OCI-LY7 (cell line): Measurements from ENCODE around the gene PUM2.

Experiments
- EZH2phosphoT487 ChIP-seq: fragments of 200-600 bp; sonication (generic); IDR thresholded peaks from 2 replicates; pipeline ENCODE4 v1.6.1; 2018; ENCODE audit warnings: low read depth, borderline replicate concordance, mild to moderate bottlenecking, mixed run types, antibody characterized with exemption, low read length, moderate library complexity, mixed read lengths
- TF ChIP-seq, protein P1 (sequence below): fragments of 200-600 bp; sonication (generic); conservative IDR thresholded peaks from 2 replicates; pipeline ENCODE4 v1.5.1; 2014; ENCODE audit warnings: mild to moderate bottlenecking, antibody characterized with exemption, low read length, moderate library complexity, mixed read lengths

DNA sequence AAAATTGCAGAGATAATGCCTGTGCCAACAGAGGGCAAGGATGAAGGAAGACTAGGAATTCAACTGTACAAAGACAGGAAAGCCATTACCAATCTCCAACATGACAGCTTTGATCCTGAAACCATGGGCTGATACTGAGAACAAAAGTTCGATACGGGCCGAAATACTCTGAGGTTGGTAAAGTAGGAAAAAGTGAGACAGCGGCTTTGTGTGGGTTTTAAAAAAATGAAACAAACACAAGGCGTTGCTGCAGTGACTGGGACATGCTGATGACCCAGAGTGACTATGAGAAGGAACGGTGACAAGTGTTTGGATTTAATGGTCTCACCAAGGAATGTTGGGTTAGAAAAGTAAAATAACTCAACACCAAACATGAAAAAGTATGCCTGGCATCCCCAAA, 101.5 kb downstream of the PUM2 start:
- TF ChIP-seq, protein P1, sequence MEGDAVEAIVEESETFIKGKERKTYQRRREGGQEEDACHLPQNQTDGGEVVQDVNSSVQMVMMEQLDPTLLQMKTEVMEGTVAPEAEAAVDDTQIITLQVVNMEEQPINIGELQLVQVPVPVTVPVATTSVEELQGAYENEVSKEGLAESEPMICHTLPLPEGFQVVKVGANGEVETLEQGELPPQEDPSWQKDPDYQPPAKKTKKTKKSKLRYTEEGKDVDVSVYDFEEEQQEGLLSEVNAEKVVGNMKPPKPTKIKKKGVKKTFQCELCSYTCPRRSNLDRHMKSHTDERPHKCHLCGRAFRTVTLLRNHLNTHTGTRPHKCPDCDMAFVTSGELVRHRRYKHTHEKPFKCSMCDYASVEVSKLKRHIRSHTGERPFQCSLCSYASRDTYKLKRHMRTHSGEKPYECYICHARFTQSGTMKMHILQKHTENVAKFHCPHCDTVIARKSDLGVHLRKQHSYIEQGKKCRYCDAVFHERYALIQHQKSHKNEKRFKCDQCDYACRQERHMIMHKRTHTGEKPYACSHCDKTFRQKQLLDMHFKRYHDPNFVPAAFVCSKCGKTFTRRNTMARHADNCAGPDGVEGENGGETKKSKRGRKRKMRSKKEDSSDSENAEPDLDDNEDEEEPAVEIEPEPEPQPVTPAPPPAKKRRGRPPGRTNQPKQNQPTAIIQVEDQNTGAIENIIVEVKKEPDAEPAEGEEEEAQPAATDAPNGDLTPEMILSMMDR = no peak
- no peak for TF ChIP-seq EZH2phosphoT487
